ENCODE measurements around the gene ZW10.
A peak's percentile ranks its signal among the peaks of the same experiment; 100 is the strongest.
"Not testable (repeated sequence)": the region's sequence is repeated elsewhere in the genome, so short reads cannot be mapped to it uniquely, and the experiment has no call there.

Gene ZW10, protein sequence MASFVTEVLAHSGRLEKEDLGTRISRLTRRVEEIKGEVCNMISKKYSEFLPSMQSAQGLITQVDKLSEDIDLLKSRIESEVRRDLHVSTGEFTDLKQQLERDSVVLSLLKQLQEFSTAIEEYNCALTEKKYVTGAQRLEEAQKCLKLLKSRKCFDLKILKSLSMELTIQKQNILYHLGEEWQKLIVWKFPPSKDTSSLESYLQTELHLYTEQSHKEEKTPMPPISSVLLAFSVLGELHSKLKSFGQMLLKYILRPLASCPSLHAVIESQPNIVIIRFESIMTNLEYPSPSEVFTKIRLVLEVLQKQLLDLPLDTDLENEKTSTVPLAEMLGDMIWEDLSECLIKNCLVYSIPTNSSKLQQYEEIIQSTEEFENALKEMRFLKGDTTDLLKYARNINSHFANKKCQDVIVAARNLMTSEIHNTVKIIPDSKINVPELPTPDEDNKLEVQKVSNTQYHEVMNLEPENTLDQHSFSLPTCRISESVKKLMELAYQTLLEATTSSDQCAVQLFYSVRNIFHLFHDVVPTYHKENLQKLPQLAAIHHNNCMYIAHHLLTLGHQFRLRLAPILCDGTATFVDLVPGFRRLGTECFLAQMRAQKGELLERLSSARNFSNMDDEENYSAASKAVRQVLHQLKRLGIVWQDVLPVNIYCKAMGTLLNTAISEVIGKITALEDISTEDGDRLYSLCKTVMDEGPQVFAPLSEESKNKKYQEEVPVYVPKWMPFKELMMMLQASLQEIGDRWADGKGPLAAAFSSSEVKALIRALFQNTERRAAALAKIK

DNA sequence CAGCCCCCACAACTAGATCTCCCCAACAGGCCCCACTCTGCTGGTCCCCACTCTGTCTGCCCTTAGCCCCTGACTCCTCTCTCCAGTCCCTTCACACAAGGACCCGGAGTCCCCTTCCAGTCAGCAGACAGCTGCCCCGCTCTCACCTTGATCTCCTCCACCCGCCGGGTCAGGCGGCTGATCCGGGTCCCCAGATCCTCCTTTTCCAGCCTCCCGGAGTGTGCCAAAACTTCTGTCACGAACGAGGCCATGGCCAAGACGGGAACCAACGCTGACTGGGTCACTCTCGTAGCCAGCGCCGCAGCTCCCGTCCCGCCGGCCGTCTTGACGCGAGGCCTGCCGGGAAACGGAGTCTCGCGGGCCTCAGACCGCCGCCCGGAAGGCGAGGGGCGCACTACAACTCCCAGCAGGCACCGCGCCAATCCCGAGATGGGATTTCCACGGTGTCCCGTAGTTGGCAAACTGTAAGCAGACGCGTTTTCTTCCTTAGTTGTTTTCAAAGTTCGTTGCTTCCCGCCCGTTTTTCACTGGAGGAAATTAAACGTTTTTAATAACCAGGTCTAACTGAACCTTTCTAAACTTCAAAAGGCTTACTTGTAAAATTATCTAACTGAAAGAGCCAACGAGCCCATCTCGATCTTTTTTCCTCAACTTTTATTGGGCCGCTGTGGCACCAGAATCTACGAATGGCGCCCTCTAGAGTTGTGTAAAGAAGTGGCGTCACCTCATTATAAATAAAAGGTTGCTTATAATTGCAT, at the start of gene ZW10:
ZW10 (minus strand) TSS at position 277 of the 758 bp plus-strand sequence; CDS start at position 251, 26 bp downstream.
- DNase-seq: peak; percentile 95

DNA sequence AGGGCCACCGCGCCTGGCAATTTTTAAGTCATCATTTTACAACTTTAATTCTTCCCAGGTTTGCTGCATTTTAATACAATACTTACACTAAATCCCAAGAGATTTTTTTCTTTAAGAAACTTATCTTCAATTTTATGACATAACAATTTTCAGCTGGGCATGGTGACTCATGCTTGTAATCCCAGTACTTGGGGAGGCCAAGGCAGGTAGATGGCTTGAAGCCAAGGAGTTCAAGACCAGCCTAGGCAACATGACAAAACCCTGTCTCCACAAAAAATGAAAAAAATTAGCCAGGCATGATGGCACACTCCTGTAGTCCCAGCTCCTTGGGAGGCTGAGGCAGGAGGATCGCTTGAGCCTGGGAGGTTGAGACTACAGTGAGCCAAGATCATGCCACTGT, 44.9 kb upstream of the ZW10 start:
- DNase-seq: no peak

DNA sequence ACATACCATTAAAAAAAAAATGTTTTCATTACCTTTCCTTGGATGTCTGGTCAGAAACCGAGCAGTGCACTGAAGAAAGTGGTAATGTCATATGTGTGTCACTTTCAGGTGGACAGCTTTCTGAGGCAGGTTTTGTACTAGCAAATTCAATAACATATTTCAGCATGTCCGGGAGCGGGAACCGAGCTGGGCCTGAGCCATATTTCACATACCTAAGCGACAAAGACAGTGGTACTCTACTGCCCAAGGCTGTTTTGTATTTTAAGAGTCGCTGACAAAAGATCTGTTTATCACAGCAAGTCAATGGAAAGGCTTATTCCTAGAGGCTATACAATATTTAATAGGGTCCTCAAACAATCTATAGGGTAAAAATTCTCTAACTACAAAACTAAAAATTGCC, 44.1 kb upstream of the ZW10 start:
- DNase-seq: no peak

DNA sequence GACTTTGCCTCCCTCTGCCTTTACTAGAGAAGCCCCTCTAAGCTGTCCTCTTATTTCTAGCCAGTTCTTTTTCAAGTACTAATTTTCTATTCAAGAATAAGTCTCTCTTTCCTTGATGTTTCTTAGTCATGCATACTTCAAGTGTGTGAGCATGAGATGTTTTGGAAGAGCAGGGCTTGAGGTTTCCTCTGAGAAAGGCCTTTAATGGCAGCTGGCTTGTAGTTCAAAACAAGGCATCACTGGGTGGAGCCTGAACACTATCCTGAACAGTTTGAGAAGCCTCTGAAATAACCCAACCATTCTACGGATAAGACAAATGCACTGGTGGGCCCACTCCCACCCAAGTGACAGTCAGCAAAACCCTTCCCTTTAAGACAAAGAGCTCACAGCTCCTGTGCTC, 43.7 kb upstream of the ZW10 start:
- no peak for DNase-seq

DNA sequence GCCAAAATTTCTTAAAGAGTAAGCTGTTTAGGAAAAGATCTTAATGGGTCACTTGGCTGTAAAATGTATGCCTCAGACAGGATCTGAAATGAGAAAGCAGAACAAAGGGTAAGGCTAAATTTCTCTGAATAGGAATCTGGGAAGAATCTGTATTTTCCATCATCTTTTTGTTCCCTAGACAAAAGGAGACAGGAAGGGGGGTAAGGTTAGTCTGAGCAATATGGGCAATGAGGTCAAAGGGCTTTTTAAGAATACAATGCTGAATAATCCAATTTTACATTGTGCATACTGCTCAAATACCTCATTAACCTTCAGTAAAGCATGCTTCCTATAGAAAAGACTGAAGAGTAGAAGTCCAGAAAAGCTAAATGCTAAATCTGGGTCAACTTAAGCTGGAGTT, 40.7 kb upstream of the ZW10 start:
- no peak for DNase-seq

DNA sequence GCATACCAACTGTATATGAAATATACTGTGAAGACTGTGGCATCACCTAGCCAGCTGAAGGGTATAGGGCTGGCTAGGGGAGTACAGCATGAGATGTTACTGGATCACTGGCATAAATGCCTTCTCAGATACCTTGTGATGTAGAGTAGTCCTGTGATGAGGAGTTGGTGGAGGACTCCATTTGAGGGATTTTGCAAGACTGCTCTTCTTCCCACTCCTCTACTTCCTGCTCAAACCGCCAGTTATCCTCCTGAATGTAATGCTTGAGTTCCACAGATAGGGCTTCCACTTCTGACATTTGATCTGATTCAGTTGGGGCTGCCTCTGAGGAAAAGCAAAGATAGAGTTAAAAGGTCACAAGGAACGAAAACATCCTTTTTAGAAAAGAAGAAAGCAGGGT, 35.4 kb upstream of the ZW10 start:
- no peak for DNase-seq

DNA sequence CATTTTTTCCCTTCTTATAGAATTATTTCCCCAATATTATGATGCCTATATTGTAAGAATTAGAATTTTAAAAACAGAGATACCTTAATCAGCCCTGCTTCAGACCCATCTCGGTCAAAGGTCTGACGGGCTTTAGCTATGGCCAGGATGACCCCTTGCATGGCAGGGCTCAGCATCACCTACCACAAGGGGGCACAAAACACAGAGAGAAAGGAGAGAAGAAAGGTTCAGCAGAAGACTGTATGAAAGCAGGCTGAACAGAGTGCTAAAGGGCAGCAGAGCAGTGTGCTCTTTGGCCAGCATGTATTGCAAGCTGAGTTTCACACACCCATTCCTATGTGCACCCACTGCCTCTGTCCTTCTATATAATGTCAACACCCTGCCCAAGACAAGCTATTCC, 32.9 kb upstream of the ZW10 start:
- DNase-seq: peak; percentile 20

DNA sequence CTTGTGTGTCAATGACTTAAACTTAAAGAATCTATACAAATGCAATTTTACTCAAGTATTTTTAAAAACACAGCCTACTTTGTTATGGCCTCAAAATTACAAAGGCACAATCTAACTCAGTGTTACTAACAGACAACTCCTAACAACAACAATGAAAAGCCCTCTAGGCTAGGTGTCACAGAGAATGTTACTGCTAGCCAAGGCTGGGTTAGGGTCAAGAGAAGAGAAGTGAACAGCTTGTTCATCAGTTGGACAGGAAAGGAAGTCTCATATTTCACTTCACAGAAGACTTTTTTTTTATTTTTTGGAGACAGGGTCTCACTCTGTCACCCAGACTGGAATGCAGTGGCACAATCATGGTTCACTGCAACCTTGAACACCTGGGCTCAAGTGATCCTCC, 32.1 kb upstream of the ZW10 start:
- DNase-seq: no peak

DNA sequence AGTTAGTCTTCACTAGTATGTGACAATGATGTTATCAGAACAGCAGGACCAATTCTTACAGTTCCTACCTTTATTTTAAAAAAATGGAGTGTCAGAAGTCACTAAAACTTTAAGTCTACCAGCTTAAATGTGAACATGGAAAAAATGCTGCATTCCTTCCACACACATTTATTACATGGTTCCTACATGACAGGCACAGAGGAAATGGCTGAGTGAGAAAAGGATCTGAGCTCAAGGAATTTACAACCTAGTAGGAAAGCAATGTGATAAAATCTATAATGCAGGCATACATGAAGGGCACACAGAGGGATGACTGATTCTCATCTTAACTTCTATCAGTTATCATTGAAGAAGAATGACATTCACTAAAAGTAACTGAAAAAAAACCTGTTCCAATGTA, 29.1 kb upstream of the ZW10 start:
- DNase-seq: no peak

DNA sequence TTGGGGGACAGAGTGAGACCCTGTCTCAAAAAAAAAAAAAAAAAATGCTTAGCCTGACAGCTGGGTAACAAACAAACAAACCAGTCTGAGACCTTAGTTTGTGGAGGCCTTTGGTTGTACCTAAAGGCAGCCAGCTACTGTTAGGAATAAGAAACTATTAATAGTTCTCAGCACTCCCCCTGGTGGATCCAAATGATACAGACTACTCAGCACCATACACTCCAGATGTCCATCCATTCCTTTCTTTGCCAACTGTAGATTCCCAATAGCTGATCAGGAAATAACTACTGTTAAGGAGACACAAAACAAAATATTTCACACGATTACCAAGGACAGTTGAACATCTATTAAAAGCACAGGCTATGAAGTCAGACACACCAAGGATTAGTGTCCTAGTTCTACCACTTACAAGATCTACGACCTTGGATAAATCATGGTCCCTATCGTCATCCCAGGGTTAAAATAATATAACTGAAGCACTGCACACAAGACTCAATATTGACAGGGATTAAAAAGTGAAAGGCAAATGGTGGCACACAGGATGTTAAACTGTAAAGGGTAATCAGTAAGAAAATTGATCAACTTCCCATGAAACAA, 23.3 kb upstream of the ZW10 start:
- peak; percentile 39 for DNase-seq

DNA sequence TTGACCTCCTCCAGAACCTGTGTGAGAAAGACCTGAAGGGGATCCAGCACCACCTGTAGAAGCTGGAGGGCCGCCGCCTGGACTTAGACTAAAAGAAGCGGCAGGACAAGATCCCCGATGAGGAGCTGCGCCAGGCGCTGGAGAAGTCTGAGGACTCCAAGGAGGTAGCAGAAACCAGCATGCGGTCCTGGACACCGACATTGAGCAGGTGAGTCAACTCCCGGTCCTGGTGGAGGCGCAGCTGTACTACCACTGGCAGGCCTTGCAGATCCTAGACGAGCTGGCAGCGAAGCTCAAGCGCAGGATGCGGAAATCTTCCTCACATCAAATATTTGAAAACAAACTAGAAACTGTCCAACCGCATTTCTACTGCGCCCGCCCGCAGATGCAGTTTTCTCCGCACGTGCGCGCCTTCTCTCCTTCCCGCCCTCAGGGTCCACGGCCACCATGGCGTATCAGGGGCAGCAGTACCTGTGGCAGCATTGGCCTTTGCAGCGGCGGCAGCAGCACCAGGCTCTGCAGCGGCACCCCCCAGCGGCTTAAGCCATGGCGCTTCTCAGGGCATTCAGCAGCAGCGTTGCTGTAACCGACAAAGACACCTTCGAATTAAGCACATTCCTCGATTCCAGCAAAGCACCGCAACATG, 16.3 kb upstream of the ZW10 start:
- DNase-seq: no peak

DNA sequence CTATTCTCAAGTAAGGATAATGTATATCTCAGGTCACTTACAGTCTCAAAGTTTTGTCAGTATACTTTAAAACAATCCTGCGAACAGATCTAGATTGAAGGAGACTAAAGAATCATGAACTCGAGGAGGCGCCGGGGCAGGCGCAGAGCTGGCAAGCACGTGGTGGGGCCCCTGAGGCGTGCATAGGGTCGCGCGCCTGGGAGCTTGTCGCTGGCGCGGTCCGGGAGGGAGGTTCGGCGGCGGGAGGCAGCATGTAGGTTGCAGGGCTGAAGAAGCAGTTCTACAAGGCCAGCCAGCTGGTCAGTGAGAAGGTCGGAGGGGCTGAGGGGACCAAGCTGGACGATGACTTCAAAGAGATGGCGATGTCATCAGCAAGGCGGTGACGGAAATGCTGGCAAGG, 15.5 kb upstream of the ZW10 start:
- not testable (repeated sequence) for DNase-seq

DNA sequence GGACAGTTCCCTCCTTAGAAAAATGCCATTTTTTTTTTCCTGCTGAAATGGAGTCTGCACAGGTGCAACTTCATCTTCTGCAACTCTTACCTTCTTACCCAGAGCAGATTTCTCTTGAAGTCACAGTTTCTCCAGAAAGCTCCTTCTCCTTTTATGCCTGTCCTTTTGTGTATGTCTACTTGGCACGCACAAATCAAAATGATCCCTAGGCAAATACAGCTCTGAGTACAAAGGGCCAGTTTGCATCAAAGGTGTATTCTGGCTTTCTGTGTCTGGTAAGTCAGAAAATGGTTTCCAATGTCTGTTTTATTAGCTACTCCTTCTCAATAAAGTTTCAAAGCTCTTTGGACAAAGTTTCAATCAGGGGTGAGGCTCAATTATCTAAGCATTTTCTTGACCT, 8.6 kb upstream of the ZW10 start:
- DNase-seq: no peak

DNA sequence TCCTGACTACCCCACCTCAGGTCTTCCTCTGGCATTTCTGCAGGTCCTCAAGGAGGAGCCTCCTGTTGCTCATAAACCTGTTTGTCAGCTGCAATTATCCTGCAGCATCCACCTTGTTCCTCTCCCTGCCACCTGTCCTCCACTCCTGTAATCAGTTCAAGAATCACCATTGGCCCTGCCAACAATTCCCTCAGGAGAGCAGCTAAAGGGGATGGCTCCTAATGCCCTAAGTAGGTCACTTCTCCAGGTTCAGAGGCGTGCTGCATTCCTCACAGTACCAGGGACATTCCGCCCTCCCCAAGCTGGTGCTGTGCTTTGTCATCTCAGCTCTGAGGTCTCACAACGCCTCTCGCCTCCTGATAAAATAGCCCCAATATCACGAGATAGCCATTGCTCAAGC, 8.2 kb upstream of the ZW10 start:
- no peak for DNase-seq

DNA sequence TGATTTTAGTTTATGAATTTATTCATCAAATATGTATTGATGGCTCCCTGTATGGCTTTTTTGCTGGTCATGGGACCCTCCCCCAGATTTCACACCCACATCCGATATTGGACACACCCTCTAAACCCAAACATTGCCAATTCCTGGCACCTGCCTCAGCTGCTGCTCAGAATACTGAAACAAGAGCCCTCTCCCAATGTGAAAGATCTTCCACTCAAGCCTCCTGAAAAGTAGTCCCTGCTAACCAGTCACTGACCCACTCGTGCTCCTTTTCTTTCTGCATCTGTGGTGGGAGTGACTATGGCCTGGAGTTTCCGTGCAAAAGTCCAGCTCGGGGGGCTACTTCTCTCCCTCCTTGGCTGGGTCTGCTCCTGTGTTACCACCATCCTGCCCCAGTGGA, 6.0 kb upstream of the ZW10 start, which contains the start of gene CLDN25:
CLDN25 (plus strand) TSS at position 301 of the 400 bp plus-strand sequence; CDS start at position 301, 0 bp downstream.
- no peak for DNase-seq

DNA sequence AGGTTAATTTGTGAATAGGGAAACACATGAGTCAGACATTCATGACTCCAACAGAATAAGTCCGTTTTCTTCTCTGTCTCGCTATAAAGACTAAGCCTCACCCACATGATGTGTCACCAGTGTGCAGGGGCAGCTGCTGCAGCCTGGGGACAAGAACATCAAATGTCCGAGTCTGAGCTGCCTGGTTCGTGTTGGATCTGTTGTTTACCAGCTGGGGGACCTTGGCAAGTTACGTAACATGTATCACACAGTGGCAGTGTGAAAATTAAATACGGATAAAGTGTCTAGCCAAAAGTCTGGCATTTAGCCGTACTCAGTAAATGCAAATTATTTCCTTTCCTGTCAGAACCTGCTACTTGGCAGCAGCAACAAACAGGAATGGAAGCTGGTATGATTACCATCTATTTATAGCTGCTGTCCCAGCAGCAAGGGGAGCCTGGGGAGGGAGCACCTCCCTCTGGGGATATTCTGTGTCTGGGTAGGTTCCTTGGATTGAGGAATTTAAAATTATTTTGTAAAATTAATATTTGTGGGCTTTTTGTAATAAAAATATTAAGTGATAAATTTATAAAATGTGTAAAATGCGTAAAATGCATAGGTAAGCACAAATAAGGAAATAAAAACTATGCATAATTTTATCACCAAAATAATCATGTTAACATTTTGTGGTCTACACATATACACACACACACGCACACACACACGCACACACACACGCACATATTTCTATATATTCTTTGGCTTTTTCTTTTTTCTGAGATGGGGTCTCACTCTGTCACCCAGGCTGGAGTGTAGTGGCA, 4.8 kb upstream of the ZW10 start:
- DNase-seq: no peak

DNA sequence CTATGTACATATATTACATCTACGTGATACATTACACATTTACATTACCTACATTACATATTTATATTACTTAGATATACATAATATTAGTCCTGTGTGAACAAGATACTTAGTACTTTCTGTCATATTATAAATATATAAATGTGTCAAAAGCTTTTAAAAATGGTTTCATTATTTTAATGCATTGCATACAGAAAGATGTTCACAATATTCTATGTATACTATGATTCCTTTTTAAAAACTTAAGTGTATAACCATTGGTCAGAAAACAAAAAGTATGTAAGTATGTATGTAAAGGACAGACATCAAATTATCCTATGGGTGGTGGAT, 647 bp upstream of the ZW10 start:
- DNase-seq: no peak

DNA sequence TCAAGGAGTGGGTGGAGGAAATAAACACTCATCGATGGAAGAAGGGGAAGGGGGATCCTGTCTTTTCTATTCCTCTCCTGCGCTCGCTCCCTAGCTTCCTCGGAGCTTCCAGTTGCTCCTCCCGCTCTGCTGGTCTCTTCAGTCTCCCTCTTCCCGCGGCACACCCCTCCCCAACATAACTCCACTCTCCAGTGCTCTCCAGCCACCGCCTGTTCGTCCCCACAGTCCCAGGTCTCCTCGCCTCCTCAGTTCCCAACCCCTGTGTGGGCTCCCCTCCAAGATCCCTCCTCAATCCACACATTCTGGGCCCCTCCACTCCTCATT, 438 bp downstream of the ZW10 start:
- DNase-seq: no peak

DNA sequence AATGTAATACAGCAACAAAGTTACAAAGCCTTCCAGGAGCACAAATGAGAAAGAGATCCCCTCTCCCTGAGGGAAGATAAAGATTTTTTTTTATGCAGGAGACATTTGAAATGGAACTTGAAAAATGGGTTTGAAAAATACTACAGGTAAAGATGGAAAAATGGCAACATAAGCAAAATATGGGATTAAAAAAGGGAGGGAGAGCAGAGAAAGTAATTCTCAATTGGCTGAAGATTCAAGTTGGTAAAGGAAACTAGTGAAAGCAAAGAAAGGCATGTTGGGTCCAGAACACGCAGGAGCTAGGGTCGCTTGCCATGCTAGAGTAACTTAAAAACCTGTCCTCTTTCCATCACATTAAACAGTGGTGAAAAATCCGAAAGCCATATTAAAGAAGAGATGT, 1.5 kb downstream of the ZW10 start:
- no peak for DNase-seq

DNA sequence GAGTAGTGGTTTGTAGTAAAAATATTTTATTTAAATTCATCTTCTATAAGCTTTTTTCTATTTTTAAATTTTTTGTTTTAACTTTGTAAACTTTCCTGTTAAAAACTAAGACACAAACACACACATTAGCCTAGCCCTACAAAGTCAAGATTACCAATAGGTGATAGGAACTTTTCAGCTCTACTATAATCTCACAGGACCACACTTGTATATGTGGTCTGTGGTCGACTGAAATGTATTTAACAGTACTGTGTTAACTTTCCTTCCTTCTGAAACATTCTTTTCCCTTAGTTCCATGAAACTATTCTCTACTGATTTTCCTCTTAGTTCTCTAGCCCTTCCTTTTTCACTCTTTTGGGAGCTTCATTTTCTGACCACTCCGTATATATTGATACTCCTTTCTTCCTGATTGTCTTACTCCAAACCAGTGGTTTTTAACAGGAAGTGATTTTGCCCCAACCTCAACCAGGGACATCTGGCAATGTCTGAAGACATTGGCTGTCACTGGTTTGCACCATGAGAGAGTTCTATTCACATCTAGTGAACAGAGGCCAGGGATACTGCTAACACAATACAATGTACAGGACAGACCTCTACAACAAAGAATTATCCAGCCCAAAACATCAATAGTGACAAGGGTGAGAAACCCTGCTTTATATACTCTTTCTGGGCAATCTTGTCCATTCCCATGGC, 8.8 kb downstream of the ZW10 start:
- no peak for DNase-seq

DNA sequence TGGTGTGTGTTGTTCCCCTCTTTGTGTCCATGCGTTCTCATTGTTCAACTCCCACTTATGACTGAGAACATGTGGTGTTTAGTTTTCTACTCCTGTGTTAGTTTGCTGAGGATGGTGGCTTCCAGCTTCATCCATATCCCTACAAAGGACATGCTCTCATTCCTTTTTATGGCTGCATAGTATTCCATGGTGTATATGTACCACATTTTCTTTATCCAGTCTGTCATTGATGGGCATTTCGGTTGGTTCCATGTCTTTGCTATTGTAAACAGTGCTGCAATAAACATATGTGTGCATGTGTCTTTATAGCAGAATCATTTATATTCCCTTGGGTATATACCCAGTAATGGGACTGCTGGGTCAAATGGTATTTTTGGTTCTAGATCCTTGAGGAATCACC, 10.5 kb downstream of the ZW10 start:
- DNase-seq: not testable (repeated sequence)
